ENCODE measurements around the gene ACOT11. TPM values are rescaled to one million over a fixed set of nuclear protein-coding genes. Genes with fewer than 3 reads are reported as not detected.

Gene ACOT11
- polyA plus RNA-seq, 1 donor from 2014 or later = not detected

- Histone ChIP-seq H3K9me3 (ENCODE audit: low read length) (no peaks in the 10 kb centered on the region), H4K20me1 (ENCODE audit: insufficient read depth) (no peaks in the 10 kb centered on the region), H3K4me2 (ENCODE audit: low read length) (no peak overlapping the region), H3K4me3 (ENCODE audit: low read length) (no peak overlapping the region), H2AFZ (ENCODE audit: low read depth, low read length) (no peak overlapping the region), H3K79me2 (replicated peaks; ENCODE audit: insufficient read depth, low read length) (no peaks in the 10 kb centered on the region), H3K36me3 (ENCODE audit: insufficient read depth, low read length) (no peaks in the 10 kb centered on the region), H3F3A (ENCODE audit: insufficient read depth, low read length, poor library complexity, severe bottlenecking) (no peaks in the 10 kb centered on the region), H3K27ac (ENCODE audit: low read length) (no peak overlapping the region), H3K9me2 (ENCODE audit: insufficient read depth, low read length) (no peaks in the 10 kb centered on the region), H3K9ac (ENCODE audit: low read length) (no peak overlapping the region), H3K27me3 (ENCODE audit: insufficient read depth, low read depth, low read length) (no peaks in the 10 kb centered on the region)
- TF ChIP-seq MXI1 (conservative IDR thresholded peaks at IDR 0.05; ENCODE audit: poor library complexity, severe bottlenecking) (no peak), EZH2 (IDR thresholded peaks at IDR 0.05; ENCODE audit: borderline replicate concordance, insufficient read depth, low read length, poor library complexity, severe bottlenecking) (no peak), SMC3 (conservative IDR thresholded peaks at IDR 0.05; ENCODE audit: poor library complexity) (no peak), TAF1 (IDR thresholded peaks at IDR 0.05; ENCODE audit: low read depth) (no peak)
Observed at GRCh38 chr1:54596756-54597155, 48.7 kb downstream of the ACOT11 start.

DNA sequence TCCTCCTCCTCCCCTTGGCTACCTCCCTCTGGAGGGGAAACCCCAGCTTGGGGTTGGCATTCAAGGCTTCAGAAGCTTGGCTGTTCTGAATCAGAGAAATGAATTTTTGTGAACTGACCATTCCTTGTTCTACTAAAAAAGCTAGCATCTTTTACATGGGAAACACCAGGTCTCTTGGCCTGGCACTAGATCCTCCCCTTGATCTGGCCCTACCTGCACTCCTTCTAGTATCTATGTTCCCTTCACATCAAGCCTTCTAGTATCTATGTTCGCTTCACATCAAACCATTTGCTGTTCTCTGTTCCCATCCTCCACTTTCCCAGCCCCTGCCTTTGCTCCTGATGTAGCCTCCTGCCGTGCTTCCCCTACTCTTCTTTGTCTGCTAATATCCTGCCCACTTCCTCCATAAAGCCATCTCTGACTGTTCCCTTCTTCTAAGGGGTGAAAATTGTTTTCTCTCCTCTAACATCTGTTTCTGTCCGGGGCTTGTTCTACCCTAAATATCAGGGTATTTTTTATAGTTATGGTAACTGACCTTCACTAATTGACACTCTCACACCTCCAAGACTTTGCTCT is 49.5 kb downstream of the ACOT11 start:
- Histone ChIP-seq H2AFZ (ENCODE audit: low read depth, low read length) (no peak overlapping the region), H3F3A (ENCODE audit: insufficient read depth, low read length, poor library complexity, severe bottlenecking) (no peaks in the 10 kb centered on the region), H3K4me3 (ENCODE audit: low read length) (no peak overlapping the region), H4K20me1 (ENCODE audit: insufficient read depth) (no peaks in the 10 kb centered on the region), H3K4me2 (ENCODE audit: low read length) (no peak overlapping the region), H3K36me3 (ENCODE audit: insufficient read depth, low read length) (no peaks in the 10 kb centered on the region), H3K79me2 (replicated peaks; ENCODE audit: insufficient read depth, low read length) (no peaks in the 10 kb centered on the region), H3K9ac (ENCODE audit: low read length) (no peak overlapping the region), H3K27ac (ENCODE audit: low read length) (no peak overlapping the region), H3K9me2 (ENCODE audit: insufficient read depth, low read length) (no peaks in the 10 kb centered on the region), H3K27me3 (ENCODE audit: insufficient read depth, low read depth, low read length) (no peaks in the 10 kb centered on the region), H3K9me3 (ENCODE audit: low read length) (no peaks in the 10 kb centered on the region)
- no peak for TF ChIP-seq SMC3 (conservative IDR thresholded peaks at IDR 0.05; ENCODE audit: poor library complexity)
- TF ChIP-seq MXI1 (conservative IDR thresholded peaks at IDR 0.05; ENCODE audit: poor library complexity, severe bottlenecking) = no peak
- TF ChIP-seq EZH2 (IDR thresholded peaks at IDR 0.05; ENCODE audit: borderline replicate concordance, insufficient read depth, low read length, poor library complexity, severe bottlenecking) = no peak
- TF ChIP-seq, protein P1, sequence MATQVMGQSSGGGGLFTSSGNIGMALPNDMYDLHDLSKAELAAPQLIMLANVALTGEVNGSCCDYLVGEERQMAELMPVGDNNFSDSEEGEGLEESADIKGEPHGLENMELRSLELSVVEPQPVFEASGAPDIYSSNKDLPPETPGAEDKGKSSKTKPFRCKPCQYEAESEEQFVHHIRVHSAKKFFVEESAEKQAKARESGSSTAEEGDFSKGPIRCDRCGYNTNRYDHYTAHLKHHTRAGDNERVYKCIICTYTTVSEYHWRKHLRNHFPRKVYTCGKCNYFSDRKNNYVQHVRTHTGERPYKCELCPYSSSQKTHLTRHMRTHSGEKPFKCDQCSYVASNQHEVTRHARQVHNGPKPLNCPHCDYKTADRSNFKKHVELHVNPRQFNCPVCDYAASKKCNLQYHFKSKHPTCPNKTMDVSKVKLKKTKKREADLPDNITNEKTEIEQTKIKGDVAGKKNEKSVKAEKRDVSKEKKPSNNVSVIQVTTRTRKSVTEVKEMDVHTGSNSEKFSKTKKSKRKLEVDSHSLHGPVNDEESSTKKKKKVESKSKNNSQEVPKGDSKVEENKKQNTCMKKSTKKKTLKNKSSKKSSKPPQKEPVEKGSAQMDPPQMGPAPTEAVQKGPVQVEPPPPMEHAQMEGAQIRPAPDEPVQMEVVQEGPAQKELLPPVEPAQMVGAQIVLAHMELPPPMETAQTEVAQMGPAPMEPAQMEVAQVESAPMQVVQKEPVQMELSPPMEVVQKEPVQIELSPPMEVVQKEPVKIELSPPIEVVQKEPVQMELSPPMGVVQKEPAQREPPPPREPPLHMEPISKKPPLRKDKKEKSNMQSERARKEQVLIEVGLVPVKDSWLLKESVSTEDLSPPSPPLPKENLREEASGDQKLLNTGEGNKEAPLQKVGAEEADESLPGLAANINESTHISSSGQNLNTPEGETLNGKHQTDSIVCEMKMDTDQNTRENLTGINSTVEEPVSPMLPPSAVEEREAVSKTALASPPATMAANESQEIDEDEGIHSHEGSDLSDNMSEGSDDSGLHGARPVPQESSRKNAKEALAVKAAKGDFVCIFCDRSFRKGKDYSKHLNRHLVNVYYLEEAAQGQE (IDR thresholded peaks at IDR 0.05; ENCODE audit: borderline replicate concordance) = no peak
- TF ChIP-seq TAF1 (IDR thresholded peaks at IDR 0.05; ENCODE audit: low read depth) = no peak
- TF ChIP-seq RAD21 (conservative IDR thresholded peaks at IDR 0.05) = no peak
- TF ChIP-seq, protein P2, sequence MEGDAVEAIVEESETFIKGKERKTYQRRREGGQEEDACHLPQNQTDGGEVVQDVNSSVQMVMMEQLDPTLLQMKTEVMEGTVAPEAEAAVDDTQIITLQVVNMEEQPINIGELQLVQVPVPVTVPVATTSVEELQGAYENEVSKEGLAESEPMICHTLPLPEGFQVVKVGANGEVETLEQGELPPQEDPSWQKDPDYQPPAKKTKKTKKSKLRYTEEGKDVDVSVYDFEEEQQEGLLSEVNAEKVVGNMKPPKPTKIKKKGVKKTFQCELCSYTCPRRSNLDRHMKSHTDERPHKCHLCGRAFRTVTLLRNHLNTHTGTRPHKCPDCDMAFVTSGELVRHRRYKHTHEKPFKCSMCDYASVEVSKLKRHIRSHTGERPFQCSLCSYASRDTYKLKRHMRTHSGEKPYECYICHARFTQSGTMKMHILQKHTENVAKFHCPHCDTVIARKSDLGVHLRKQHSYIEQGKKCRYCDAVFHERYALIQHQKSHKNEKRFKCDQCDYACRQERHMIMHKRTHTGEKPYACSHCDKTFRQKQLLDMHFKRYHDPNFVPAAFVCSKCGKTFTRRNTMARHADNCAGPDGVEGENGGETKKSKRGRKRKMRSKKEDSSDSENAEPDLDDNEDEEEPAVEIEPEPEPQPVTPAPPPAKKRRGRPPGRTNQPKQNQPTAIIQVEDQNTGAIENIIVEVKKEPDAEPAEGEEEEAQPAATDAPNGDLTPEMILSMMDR (IDR thresholded peaks at IDR 0.05; ENCODE audit: poor library complexity, severe bottlenecking) = no peak
- TF ChIP-seq EP300 (conservative IDR thresholded peaks at IDR 0.05; ENCODE audit: poor library complexity, severe bottlenecking) = no peak
- no peak for TF ChIP-seq POLR2AphosphoS5 (IDR thresholded peaks at IDR 0.05)

Measured in neural cell (in vitro differentiated cells).